Caco-2 (cell line): ENCODE measurements around the gene USP32. TPM values are rescaled to one million over a fixed set of nuclear protein-coding genes. Genes with fewer than 3 reads are reported as not detected.

Experiments used
- BruUV-seq: library from RNA; stranded (reverse); fragments of 400-500 nt; replicated peaks from 2 replicates; lab custom pipeline; 2021; lab: Mats Ljungman, UMichigan
- CTCF ChIA-PET: fragments of 300-600 bp; sonication (Branson Sonifier 250); formaldehyde crosslinking; loops from one replicate; lab custom pipeline; 2022; ENCODE audit warnings: antibody characterized with exemption; lab: Charles Lee
- POLR2A ChIA-PET: fragments of 300-600 bp; sonication (Branson Sonifier 250); formaldehyde crosslinking; loops from one replicate; lab custom pipeline; 2022; ENCODE audit warnings: antibody characterized with exemption; lab: Charles Lee
- DNase-seq, 2 experiments: peaks; one replicate each; pipeline versions ENCODE4 v3.0.0 to v3.0.0-alpha.2; 2020 to 2022
- H3K27me3 ChIP-seq: replicated peaks from 2 replicates; pipeline ENCODE4 v1.6.0; 2011; ENCODE audit warnings: low read length; ENCODE audit not compliant: control insufficient read depth, insufficient read depth
- H3K36me3 ChIP-seq: 2 replicates; pipeline ENCODE4 v1.5.1; 2011; ENCODE audit warnings: low read length; ENCODE audit not compliant: control insufficient read depth, insufficient read depth
- H3K4me1 ChIP-seq: fragments of 250-450 bp; sonication (Bioruptor Pico); 2 replicates; pipeline ENCODE4 v1.5.1; 2020; ENCODE audit warnings: mild to moderate bottlenecking
- H3K4me3 ChIP-seq: 2 replicates; pipeline ENCODE4 v1.5.1; 2011; ENCODE audit warnings: low read depth, mild to moderate bottlenecking, control low read depth, low read length
- H3K9me3 ChIP-seq: fragments of 250-450 bp; sonication (Bioruptor Pico); 2 replicates; pipeline ENCODE4 v1.5.1; 2020; ENCODE audit warnings: mild to moderate bottlenecking, moderate library complexity
- H3K27ac Mint-ChIP-seq: one replicate; pipeline ENCODE4 v1.8.0; 2022; ENCODE audit warnings: mixed read lengths; ENCODE audit not compliant: unreplicated experiment
- H3K27me3 Mint-ChIP-seq: one replicate; pipeline ENCODE4 v1.8.0; 2022; ENCODE audit warnings: mixed read lengths; ENCODE audit not compliant: insufficient read depth, unreplicated experiment
- H3K36me3 Mint-ChIP-seq: one replicate; pipeline ENCODE4 v1.8.0; 2022; ENCODE audit warnings: mild to moderate bottlenecking, mixed read lengths; ENCODE audit not compliant: insufficient read depth, unreplicated experiment
- H3K4me1 Mint-ChIP-seq: one replicate; pipeline ENCODE4 v1.8.0; 2022; ENCODE audit warnings: low read depth, mixed read lengths; ENCODE audit not compliant: unreplicated experiment
- H3K4me3 Mint-ChIP-seq: one replicate; pipeline ENCODE4 v1.8.0; 2022; ENCODE audit warnings: mild to moderate bottlenecking, moderate library complexity, mixed read lengths; ENCODE audit not compliant: unreplicated experiment
- H3K9me3 Mint-ChIP-seq: one replicate; pipeline ENCODE4 v1.8.0; 2022; ENCODE audit warnings: mixed read lengths; ENCODE audit not compliant: unreplicated experiment
- intact Hi-C: fragments of 100-400 bp; cut with micrococcal nuclease; formaldehyde crosslinking; loops from one replicate; pipeline ENCODE4 v1.10.0; 2022; ENCODE audit not compliant: unreplicated experiment
- total RNA-seq: library from RNA; stranded (reverse); gene quantifications from 2 replicates; pipeline ENCODE4 v1.2.3, GENCODE V29; 2022
- TF ChIP-seq, protein P1 (sequence below), 2 experiments: fragments of 200-600 bp in 1 of 2; IDR thresholded peaks; 1 replicate in 1 of 2; 2 replicates in 1 of 2; pipeline versions ENCODE4 v1.5.1 to v1.8.0; 2011 to 2022; ENCODE audit warnings: antibody characterized with exemption in 1 of 2, control low read depth in 1 of 2, inconsistent platforms in 1 of 2, low read depth in 1 of 2, low read length in 1 of 2, mild to moderate bottlenecking in 1 of 2, moderate library complexity in 1 of 2; ENCODE audit not compliant: insufficient read depth in 1 of 2, severe bottlenecking in 1 of 2, unreplicated experiment in 1 of 2

USP32 gene
- total RNA-seq, 1 experiment from 2014 or later = 53.3 TPM

DNA sequence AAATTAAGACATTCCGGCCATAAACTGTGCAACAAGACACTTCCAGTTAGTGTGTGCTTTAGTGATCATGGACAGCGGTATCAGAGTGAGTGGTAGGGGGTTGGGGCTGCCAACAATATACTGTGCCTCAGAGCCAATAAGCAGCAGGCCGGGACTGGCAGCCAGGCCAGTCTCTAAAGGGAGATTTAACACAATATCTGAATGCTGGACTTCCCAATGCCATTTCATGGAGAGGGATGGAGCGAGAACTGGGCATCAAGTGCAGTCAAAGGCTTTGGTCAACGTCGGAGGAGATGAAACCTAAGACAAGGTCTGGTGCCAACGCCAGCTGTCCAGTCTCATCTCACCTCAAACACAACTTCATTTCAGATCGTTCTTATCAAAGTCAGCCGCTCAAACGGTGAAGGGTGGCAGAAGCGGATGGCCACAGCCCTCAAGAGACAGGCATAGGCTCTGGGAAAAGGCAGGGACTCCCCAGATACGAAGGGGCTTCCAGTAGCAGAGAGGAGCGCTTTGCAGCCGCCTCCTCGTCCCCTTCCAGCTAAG, 935 bp downstream of the USP32 start:
- Histone ChIP-seq H3K27me3 (no peaks in the 10 kb centered on the region), H3K4me1 (peaks cover 8% of the 10 kb centered on the region; the same call in 1 of the 2 replicates), H3K4me3 (peak overlapping the region; percentile 89), H3K36me3 (no peaks in the 10 kb centered on the region), H3K9me3 (no peaks in the 10 kb centered on the region)
- ChIA-PET POLR2A (interaction anchor here (1.1 to 1.6 kb wide), 2 partner anchors 35 to 249 kb away, joined by 4 to 13 read pairs; no protein-coding TSS in a partner anchor), CTCF (interaction anchor here (1.7 kb wide), 1 partner anchor 160 kb away, joined by 5 read pairs; no protein-coding TSS in a partner anchor)
- TF ChIP-seq, protein P1, sequence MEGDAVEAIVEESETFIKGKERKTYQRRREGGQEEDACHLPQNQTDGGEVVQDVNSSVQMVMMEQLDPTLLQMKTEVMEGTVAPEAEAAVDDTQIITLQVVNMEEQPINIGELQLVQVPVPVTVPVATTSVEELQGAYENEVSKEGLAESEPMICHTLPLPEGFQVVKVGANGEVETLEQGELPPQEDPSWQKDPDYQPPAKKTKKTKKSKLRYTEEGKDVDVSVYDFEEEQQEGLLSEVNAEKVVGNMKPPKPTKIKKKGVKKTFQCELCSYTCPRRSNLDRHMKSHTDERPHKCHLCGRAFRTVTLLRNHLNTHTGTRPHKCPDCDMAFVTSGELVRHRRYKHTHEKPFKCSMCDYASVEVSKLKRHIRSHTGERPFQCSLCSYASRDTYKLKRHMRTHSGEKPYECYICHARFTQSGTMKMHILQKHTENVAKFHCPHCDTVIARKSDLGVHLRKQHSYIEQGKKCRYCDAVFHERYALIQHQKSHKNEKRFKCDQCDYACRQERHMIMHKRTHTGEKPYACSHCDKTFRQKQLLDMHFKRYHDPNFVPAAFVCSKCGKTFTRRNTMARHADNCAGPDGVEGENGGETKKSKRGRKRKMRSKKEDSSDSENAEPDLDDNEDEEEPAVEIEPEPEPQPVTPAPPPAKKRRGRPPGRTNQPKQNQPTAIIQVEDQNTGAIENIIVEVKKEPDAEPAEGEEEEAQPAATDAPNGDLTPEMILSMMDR (IDR thresholded peaks at IDR 0.05; ENCODE audit: insufficient read depth in 1 of 2, low read depth in 1 of 2, low read length in 1 of 2, severe bottlenecking in 1 of 2, unreplicated experiment in 1 of 2) = no peak
- peaks cover 19% of the 10 kb centered on the region for H3K36me3 Mint-ChIP-seq
- H3K4me1 Mint-ChIP-seq = peaks cover 22% of the 10 kb centered on the region
- no peaks in the 10 kb centered on the region for H3K9me3 Mint-ChIP-seq
- peak overlapping the region; percentile 94 for H3K27ac Mint-ChIP-seq
- no peaks in the 10 kb centered on the region for H3K27me3 Mint-ChIP-seq
- no TSS peak for BruUV-seq
- intact Hi-C loops = loop anchor here (5.0 to 10.0 kb wide), 2 partner anchors 66 to 159 kb away; no protein-coding TSS in a partner anchor
- DNase-seq = peak in 1 of 2 experiments; percentile 24
- H3K4me3 Mint-ChIP-seq = peak overlapping the region; percentile 92

DNA sequence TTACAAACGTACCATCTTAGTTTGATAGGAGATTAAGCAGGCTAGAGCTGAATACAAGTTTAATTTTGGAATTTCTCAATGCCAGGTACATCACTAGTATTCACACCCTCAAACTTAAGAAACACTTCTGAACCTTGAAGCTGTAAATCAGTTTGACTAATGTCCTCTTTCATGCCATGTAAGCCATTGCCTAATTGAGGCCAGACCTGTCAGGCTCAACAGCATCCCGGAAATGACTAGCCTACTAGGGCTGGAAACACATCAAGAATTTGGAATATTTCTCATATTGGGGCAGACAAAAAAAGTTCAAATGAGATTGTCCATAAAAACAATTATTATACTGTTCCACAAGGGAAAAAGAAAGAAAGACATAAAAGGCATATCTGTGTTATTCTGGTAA, 1.7 kb downstream of the USP32 start:
- Mint-ChIP-seq H3K27ac (peak overlapping the region; percentile 94), H3K4me3 (peak overlapping the region; percentile 92), H3K9me3 (no peaks in the 10 kb centered on the region), H3K27me3 (no peaks in the 10 kb centered on the region), H3K4me1 (peaks cover 27% of the 10 kb centered on the region), H3K36me3 (peaks cover 19% of the 10 kb centered on the region)
- ChIA-PET CTCF (no interaction called here), POLR2A (no interaction called here)
- Histone ChIP-seq H3K9me3 (no peaks in the 10 kb centered on the region), H3K4me3 (peak overlapping the region; percentile 89), H3K36me3 (no peaks in the 10 kb centered on the region), H3K4me1 (peaks cover 8% of the 10 kb centered on the region; the same call in 1 of the 2 replicates), H3K27me3 (no peaks in the 10 kb centered on the region)
- intact Hi-C loops = loop anchor here (5.0 to 10.0 kb wide), 2 partner anchors 65 to 158 kb away; no protein-coding TSS in a partner anchor
- BruUV-seq = TSS peak; percentile 33
- TF ChIP-seq, protein P1 (IDR thresholded peaks at IDR 0.05; ENCODE audit: insufficient read depth in 1 of 2, low read depth in 1 of 2, low read length in 1 of 2, severe bottlenecking in 1 of 2, unreplicated experiment in 1 of 2) = no peak
- DNase-seq = no peak

DNA sequence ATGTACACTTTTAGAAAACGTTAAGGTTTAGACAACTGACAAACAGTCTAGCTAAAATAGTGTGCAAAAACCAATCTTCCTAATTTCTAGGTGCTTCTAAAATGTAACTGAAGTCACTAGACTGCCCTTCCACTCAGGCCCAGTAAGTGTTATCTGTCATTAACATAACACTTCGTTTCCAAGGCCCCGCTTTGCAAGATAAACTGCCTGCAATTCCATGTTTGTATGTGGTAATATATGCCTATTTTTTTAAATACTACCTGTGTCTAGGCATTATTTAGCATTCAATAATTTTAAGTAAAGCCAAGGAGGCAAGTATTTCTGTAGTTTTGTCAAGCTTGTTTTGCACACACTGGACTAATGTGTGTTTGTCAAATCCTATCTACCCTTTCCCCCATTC, 3.2 kb downstream of the USP32 start:
- Mint-ChIP-seq H3K9me3 (no peaks in the 10 kb centered on the region), H3K27me3 (no peaks in the 10 kb centered on the region), H3K36me3 (peaks cover 19% of the 10 kb centered on the region), H3K4me3 (no peak overlapping the region), H3K4me1 (peaks cover 31% of the 10 kb centered on the region), H3K27ac (no peak overlapping the region)
- ChIA-PET POLR2A (no interaction called here), CTCF (no interaction called here)
- TF ChIP-seq, protein P1 (IDR thresholded peaks at IDR 0.05; ENCODE audit: insufficient read depth in 1 of 2, low read depth in 1 of 2, low read length in 1 of 2, severe bottlenecking in 1 of 2, unreplicated experiment in 1 of 2) = no peak
- peaks cover 11% of the 10 kb centered on the region for H3K4me1 ChIP-seq
- no peaks in the 10 kb centered on the region for H3K9me3 ChIP-seq
- intact Hi-C loops = no loop called here
- no peaks in the 10 kb centered on the region for H3K27me3 ChIP-seq
- no peak for DNase-seq
- H3K36me3 ChIP-seq = no peaks in the 10 kb centered on the region
- H3K4me3 ChIP-seq = no peak overlapping the region
- BruUV-seq = no TSS peak
